ENCODE data around the gene SMARCAD1. TPM values are rescaled to one million over a fixed set of nuclear protein-coding genes. Genes with fewer than 3 reads are reported as not detected.
A peak's percentile ranks its signal among the peaks of the same experiment; 100 is the strongest.

The SMARCAD1 gene
- total RNA-seq, 1 experiment from 2014 or later: 34.5 TPM

DNA sequence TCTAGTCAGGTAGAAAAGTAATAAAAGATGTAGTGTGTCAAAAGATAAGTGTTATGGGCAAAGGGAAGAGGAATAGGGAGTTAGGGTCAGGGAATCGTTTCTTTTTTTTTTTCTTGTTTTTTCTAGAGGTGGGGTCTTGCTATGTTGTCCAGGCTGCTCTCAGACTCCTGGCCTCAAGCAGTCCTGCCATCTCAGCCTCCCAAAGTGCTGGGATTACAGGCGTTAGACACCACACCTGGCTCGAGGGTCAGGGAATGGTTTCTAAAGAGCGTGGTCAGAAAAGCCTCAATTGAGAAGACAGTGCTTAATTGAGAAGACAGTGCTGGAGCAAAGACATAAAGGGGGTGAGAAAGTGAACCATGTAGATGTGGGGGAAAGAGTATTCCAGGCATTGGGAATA is 19.1 kb downstream of the SMARCAD1 start:
- DNase-seq (ENCODE audit: low spot score): no peak

DNA sequence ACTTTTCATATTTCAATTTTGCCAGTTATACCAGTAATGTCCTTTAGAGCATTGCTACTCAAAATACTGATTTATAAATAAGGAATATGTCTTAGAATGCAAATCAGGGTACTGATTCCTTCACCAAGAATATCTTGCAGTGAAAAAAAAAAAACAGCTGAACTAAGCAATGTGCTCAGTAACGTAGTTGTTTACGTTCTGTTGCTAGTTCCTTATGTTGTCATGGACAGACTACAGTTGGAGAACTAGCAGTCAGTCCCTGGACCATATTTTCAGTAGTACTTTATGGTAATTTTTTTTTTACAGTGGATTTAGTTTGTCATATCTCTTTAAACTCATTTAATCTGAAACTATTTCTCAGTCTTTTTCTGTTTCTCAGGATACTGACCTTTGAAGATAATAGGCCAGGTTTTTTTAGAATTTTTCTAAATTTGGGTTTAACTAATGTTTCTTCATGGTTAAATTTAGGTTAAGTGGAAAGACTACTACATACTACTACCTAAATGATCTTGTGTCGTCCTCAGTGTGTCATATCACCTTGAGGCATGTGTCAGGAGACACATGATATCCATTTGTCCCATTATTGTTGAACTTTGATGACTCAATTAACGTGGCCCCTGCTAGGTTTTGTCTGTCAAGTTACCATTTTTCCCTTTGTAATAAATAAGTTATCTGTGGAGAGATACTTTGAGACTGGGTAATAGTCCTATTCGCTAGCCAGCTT is 21.0 kb downstream of the SMARCAD1 start:
- DNase-seq (ENCODE audit: low spot score): no peak

DNA sequence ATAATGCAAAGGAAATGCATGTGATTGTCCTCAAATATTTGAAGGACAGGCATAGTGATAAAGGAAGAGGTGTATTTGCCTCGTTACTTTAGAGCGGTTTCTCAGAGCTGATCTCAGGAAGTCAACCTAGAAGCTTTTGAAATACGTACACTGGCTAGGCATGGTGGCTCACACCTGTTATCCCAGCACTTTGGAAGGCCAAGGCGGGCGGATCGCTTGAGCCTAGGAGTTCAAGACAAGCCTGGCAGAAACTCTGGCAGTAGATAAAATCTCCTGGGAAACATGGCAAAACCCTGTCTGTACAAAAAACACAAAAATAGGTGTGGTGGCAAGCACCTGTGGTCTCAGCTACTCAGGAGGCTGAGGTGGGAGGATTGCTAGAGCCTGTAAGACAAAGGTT is 24.9 kb downstream of the SMARCAD1 start:
- DNase-seq (ENCODE audit: low spot score): no peak

DNA sequence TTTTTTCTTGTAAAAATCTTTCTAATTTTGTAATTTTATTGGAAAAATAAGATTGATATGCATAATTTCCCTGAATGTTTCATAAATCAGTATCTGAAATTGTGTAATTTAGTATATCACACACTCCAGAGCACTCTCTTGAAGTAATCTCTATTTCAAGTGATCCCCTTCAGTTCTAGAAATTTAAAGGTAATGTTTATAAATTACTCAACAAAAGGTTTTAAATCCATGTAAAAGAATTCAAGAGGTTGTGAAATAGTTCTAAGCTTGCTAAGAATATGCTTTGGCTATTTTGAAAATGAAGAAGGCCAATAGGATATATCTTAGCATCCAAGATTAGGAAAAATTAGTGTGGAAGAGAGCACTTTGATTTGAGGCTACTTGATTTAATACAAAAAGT is 28.2 kb downstream of the SMARCAD1 start:
- no peak for DNase-seq (ENCODE audit: low spot score)

DNA sequence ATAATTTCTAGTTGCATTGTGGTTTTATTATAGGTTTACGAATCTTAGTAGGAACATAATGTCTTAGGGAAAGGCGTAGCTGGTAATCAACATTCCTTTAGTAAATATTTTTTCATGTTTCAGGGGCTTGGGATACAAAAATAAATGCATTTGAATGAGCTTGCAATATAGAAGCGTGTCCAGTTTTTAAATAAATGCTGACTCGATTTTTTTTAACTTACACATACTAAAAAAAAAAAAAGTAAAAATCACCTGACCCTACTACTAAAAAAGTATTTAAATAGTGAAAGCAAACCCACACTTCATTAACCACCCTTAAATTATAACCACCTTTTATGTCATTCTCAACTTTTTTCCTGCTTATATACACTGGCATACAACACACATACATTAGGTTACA is 29.6 kb downstream of the SMARCAD1 start:
- no peak for DNase-seq (ENCODE audit: low spot score)

DNA sequence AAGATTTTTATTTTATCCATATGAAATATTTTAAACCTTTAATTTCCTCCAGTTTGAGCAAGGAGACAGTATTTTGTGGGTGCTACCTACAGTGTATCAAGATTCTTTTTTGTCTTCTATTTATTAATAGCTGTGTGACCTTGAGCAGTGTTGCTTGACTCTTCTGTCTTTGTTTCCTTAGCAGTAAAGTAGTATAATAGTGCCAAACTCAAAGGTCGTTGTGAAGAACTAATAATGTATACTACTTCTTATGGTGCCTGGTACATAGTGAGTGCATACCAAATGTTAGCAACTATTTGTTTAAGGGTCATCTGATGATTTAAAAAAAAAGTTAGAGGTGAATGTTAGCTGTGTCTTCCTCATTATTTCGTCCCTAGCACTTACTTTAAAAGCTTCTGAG is 30.5 kb downstream of the SMARCAD1 start:
- DNase-seq (ENCODE audit: low spot score): no peak

DNA sequence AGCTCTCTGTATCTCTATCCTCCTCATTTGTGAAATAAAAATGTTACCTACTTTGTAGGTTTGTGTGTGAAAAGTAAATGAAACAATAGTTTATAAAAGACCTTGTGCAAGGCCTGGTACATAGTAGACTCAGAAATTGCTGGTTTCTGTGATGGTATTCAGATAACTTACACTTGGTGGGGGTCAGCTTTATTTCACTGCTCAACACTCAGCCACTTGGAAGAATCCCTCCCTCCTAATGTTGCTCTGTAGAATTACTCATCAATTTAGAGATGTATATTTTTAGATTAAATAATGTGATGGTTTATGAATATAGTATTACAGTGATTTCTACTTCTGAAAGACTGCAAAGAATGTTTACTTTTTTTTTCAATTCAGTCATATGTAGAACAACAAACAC is 32.7 kb downstream of the SMARCAD1 start:
- DNase-seq (ENCODE audit: low spot score): no peak

DNA sequence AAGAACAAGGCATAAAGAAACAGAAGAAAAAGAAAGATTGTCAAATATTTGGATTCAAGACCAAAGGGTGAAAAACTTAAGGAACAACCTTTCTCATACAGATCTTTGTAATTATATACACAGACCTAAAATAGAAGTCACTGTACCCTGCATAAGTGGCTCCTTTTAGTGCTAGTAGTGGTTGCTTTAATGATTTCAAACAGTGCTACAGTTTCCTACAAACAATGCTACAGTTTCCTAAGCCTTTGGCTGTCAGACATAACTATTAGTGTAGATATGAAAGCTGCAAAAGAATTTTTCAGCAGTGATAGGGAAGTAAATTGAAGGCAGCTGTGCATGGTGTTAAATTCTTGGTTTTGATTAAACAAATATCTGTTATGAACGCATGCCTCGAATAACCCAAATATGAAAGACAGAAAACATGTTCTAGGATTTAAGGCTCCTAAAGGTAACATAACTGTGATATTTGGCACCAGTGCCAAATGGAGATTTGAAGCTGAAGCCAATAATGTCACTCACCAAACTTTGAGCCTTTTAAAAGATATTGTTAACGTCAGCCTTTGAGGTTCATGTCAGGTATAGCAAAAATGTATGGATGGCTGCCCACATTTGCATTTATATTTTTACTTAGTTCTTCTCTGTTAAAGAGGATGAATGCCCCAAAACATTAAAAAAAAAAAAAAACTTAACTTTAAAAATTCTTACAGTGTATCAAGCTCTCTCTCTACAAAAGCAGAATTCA is 36.6 kb downstream of the SMARCAD1 start:
- no peak for DNase-seq (ENCODE audit: low spot score)

DNA sequence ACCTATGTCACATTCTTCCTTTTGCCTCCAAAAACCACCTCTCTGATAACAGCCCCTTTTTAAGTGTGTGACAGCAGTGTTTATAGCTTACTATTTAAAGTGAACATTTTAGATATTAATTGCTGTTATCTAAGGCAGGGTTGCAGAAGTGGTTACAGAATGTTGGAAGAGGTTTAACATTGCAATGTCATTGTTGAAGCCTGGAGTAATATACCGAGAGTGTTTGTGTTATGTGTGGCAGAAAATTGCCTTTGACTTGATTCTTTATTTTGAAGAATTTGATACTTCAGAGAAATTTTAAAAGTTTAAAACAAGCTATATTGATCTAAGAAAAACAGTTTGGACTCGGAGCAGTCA is 37.1 kb downstream of the SMARCAD1 start:
- DNase-seq (ENCODE audit: low spot score): no peak

DNA sequence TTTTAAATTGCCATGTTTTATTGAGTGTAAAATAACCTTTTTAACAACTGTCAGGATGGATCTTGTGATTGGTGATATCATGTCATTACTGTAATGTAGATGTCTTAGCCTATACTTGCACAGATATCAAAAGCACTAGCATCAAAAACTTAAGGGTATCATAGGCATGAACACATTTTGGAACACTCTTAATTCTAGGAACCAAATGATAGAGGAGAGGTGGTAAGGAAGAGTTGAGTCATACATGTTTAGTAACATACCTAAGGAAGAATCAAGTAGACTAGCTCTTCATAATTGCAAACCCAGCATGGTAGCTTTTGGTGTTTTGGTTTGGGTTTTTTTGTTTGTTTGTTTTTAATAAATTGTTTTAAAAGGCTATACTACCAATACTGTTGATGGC is 43.4 kb downstream of the SMARCAD1 start:
- DNase-seq (ENCODE audit: low spot score): no peak

DNA sequence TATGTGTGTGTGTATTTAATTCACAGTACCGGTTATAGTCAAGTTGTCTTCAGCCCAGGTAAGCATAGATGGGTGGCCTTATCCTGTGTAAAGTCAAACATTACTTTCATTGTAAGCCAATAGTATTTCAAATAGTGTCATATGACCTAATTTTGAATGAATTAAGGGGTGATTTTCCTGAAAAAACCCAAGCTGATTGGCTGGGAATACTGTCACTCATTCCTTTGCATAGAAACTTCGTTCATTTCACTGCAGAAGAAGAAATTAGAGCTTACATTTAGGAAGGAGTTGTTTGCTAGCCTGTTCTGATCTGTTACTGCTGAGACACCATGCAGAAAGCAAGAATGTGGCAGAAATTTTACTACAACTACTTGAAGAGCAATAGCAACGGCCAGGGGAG is 45.4 kb downstream of the SMARCAD1 start:
- no peak for DNase-seq (ENCODE audit: low spot score)

DNA sequence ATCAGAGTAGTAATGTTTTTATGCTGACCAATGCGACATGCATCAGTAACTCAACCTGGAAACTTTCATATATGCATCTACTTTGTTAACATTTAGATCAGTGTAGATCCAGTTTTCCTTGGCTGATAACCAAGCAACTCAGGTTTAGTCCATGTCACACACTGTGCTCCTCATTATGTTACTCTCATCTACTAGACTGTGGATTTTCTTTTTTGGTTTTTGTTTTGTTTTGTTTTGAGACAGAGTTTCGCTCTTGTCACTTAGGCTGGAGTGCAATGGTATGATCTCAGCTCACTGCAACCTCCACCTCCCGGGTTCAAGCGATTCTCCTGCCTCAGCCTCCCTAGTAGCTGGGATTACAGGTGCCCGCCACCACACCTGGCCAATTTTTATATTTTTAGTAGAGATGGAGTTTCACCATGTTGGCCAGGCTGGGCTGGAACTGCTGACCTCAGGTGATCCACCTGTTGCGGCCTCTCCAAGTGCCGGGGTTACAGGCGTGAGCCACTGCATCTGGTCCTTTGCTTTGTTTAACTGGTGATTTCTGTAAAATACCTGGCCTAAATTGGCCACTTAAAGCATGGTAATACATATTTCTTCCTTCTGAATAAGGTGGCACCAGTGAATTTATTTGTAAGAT is 48.6 kb downstream of the SMARCAD1 start:
- no peak for DNase-seq (ENCODE audit: low spot score)

DNA sequence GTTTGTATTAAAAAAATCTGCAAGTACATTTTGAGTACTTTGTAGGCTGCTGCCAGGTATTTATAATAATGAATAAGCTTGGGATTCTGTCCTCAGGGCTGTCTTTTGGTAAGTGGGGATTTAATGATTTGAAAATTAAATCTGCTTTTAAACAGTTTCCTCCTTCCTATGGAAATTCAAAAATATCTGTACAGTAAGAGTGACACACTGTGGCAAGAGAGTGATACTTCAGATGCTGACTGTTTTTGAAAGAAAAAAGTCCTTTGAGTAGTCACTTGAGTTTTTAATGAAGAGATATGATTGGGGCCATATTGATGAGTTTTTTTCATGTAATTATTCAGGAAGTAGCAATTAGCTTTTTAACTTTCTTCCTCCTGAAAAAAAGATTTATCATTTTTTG is 49.2 kb downstream of the SMARCAD1 start:
- no peak for DNase-seq (ENCODE audit: low spot score)

DNA sequence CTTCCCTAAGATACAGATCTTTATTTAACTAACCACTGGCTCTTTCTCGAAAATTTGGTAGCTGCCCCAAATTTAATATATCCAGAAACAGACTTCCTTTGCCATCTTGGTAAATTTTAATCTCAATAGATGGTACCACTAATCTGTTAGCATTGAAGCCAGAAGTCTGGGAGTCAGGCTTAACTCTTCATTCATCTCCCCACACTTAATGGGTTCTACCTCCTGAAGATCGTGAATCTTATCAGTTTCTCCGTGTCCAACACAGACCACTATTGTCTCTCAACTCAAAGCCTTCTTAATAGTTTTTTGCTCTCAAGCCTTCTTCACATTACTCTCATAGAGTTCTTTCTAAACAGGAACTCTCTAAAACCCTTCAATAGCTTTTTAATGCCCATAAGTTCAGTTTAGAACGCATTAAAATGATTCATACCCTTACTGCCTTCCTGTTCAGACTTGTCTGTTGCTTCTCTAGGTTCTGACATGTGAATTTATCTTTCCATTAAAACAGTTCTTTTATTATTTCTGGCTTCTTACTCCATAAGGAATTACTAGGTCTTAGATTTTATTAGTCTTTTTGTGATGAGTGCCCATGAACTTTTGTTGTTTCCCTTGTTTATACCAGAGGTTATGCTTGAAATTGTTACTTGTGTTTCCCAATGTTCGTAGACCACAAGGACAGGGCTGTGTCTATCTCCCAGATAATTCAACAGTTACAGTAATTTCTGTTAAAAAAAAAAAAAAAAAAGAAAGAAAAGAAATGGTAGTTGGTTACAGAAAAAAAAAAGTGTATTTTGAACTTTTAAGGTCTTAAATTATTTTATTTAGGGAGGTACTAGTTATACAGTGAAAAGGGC is 54.7 kb downstream of the SMARCAD1 start:
- DNase-seq (ENCODE audit: low spot score): no peak

DNA sequence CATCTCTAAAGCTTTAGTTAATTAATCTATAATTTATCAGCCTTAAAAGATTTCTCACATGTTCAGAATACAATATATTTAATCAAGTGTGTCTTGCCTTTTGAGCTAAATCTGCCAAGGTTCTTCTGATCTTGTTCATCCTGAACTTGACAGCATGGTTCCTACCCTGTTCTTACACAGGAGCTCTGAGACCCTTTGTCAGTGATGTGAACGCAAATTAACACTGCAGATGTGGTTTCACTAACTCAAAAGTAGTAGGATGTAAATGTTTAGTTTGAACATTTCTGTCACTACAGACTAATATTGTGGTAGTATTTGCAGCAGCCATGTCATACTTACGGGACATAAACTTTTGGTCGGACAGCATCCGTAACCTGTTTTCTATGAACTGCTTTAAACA is 59.4 kb downstream of the SMARCAD1 start:
- DNase-seq (ENCODE audit: low spot score): no peak

DNA sequence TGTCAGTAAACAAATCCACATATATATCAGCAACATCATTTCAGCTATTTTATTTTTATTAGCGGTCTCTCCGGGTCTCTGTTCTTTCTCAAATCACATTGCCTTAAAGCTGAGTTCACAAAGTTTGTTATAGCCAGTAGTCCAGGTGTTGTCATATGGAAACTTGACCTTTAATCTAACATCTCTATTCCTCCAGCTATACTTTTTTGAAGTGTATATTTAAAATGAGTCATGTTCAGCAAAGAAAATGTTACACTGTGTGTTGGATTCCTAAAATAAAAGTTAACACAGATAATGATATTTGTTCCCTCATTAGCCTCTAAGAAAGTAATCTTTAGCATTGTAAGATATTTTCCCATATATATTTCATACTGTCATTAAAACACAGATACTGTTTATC is 63.6 kb downstream of the SMARCAD1 start:
- no peak for DNase-seq (ENCODE audit: low spot score)

DNA sequence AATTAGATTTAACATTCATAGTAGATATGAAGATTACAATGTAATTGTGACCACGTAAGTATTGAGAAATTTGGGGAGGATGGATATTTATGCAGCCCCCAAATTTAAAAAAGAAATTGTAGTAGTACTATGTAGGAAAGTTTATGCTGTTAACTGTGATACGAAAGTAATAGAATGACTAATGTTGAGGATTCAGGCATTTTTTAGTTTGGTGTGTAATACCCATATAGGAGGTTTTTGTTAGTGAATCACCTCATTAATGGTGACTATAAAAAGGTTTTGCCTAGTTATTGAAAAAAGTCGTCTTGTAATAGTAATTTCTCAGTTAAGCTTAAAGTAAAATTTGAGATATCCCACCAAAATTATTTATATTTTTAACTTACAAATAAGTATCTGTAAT is 67.2 kb downstream of the SMARCAD1 start:
- DNase-seq (ENCODE audit: low spot score): peak; percentile 29

DNA sequence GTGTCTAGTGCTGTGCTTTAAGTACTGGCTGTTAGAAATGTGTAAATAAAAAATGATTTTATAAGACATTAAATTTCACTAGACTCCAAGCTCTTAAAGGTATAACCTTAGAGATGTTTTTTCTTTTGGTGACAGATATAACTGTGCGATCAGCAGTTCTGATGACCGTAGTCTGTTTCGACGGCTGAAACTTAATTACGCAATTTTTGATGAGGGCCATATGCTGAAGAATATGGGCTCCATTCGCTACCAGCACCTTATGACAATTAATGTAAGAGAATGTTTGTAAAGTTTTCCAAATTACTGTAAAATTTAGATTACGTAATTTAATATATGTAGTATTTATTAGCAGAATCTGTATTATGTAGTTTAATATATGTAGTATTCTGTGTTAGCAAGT is 68.5 kb downstream of the SMARCAD1 start:
- no peak for DNase-seq (ENCODE audit: low spot score)

DNA sequence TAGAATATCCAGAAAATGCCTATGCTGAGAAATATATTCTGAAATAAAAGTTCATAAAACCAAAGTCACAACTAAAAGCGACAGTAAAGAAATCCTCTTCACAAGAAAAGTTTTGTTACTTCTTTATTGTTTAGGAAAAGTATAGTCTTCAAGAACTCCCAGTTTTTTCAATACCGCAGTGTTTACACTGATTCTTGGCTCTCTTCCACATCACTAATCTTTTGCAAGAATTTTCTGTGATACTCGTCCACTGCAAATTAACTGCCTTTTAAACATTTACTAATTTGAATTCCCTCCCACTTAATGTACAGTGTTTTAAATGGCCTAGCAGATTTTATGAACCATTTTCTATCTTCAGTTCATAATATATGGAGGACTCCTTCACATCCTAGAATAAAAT is 69.9 kb downstream of the SMARCAD1 start:
- no peak for DNase-seq (ENCODE audit: low spot score)

DNA sequence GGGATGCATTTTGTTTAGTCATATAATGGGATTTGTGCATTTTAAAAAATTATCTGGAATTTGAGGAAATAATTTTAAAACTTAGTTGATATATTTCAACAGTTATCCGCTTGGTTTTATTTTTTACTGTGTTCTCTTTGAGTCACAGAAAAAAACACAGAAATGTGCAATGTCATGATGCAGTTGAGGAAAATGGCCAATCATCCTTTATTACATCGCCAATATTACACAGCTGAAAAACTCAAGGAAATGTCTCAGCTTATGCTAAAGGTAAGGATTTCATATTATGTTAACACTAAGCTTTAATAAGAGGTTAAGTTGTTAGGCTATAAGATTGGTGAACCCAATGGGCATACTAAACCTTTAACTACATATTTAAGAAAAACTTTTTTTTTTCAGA is 71.1 kb downstream of the SMARCAD1 start:
- DNase-seq (ENCODE audit: low spot score): no peak

DNA sequence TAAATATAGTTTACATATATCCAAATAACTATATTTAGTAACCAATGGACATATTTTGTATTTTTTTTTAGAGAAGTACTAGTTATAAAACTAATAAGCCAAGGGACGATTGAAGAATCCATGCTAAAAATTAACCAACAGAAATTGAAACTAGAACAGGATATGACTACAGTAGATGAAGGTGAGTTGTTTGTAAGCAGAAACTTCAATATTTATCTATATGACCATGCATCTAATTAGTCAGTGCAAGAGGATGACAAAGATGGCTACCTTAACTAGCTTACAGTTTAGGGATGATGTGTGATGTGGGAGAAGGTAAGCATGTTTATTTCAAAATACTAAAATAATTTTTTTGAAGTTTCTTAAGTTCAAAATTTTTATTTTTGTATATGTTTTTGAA is 77.2 kb downstream of the SMARCAD1 start:
- no peak for DNase-seq (ENCODE audit: low spot score)

DNA sequence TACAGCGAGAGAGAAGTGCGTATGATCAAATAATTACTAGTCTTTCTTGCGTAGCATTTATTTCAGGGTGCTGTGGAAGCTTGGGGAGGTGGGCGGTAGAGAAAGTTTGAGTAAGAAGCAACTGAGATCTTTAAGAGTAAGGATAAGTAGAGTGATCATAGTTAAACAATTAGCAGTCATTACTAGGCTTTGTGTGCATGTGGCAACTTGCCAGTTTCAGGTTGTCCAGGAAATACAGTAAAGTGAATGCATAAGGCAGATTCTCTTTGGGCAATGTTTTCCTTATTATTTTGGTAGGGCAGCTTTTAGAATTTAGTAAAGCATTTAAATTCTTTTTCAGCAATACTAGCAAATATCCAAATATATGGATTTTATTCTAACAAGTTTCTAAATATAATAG is 78.0 kb downstream of the SMARCAD1 start:
- no peak for DNase-seq (ENCODE audit: low spot score)
